ENCODE measurements around the gene FBLN1.

DNA sequence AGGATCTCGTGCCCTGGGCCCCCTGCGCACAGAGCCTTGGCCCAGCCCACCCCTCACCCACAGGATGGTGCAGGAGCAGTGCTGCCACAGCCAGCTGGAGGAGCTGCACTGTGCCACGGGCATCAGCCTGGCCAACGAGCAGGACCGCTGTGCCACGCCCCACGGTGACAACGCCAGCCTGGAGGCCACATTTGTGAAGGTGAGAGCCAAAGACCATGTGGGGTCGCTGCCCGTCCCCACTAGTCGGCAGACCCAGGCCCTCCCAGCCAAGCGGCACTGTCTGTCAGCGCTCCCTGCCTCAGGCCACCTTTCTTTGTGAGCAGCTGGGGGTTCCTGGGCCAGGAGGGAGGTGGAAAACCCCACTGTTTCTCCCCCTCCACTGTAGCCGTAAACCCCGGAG lies 22.8 kb downstream of the FBLN1 start:
- TF ChIP-seq, protein P1, sequence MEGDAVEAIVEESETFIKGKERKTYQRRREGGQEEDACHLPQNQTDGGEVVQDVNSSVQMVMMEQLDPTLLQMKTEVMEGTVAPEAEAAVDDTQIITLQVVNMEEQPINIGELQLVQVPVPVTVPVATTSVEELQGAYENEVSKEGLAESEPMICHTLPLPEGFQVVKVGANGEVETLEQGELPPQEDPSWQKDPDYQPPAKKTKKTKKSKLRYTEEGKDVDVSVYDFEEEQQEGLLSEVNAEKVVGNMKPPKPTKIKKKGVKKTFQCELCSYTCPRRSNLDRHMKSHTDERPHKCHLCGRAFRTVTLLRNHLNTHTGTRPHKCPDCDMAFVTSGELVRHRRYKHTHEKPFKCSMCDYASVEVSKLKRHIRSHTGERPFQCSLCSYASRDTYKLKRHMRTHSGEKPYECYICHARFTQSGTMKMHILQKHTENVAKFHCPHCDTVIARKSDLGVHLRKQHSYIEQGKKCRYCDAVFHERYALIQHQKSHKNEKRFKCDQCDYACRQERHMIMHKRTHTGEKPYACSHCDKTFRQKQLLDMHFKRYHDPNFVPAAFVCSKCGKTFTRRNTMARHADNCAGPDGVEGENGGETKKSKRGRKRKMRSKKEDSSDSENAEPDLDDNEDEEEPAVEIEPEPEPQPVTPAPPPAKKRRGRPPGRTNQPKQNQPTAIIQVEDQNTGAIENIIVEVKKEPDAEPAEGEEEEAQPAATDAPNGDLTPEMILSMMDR (IDR thresholded peaks at IDR 0.05): no peak
- no peak for TF ChIP-seq POLR2A (IDR thresholded peaks at IDR 0.05)
